Brain microvascular endothelial cell (primary cell): Measurements from ENCODE around the gene CUBN.

Experiments
- DNase-seq: peaks from one replicate; pipeline ENCODE4 v3.0.0-alpha.2; 2020
- H3K27ac ChIP-seq: fragments of 250-450 bp; sonication (Bioruptor Pico); 2 replicates; pipeline ENCODE4 v1.5.1; 2020; ENCODE audit warnings: mild to moderate bottlenecking, moderate library complexity
- H3K27me3 ChIP-seq: fragments of 250-450 bp; sonication (Bioruptor Pico); replicated peaks from 2 replicates; pipeline ENCODE4 v1.5.1; 2020; ENCODE audit warnings: mild to moderate bottlenecking
- H3K36me3 ChIP-seq: fragments of 250-450 bp; sonication (Bioruptor Pico); replicated peaks from 2 replicates; pipeline ENCODE4 v1.5.1; 2020; ENCODE audit warnings: mild to moderate bottlenecking
- H3K4me3 ChIP-seq: 2 replicates; pipeline ENCODE4 v1.5.1; 2011; ENCODE audit warnings: low read depth, mild to moderate bottlenecking, control low read depth, low read length, moderate library complexity
- in situ Hi-C: cut with HindIII; loops from 2 replicates; pipeline ENCODE4 v1.10.0; 2017; ENCODE audit warnings: low sequenced_read_pairs, low pct_ligation_motif_present
- TF ChIP-seq, protein P1 (sequence below): IDR thresholded peaks from 2 replicates; pipeline ENCODE4 v1.5.1; 2011; ENCODE audit warnings: low read depth, mild to moderate bottlenecking, moderate library complexity, low read length, control low read depth, inconsistent platforms; ENCODE audit errors: missing control alignments

The CUBN gene

DNA sequence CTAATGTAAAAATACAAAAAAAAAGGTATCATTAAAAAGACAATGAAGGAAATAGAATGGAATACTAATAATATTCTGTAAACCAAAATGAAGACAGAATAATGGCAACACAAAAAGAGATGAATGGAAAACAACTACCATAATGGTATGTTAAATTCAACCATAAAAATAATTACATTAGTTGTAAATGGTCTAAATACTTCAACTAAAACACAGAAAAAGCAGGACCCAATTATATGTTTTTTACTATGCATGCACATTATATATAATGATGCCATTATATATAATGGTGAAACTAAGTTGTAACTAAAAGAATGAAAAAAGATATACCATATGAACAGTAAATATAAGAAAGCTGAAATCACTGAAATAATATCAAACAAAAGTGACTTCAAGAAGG lies 76.5 kb downstream of the CUBN start:
- no peak overlapping the region for H3K4me3 ChIP-seq
- TF ChIP-seq, protein P1, sequence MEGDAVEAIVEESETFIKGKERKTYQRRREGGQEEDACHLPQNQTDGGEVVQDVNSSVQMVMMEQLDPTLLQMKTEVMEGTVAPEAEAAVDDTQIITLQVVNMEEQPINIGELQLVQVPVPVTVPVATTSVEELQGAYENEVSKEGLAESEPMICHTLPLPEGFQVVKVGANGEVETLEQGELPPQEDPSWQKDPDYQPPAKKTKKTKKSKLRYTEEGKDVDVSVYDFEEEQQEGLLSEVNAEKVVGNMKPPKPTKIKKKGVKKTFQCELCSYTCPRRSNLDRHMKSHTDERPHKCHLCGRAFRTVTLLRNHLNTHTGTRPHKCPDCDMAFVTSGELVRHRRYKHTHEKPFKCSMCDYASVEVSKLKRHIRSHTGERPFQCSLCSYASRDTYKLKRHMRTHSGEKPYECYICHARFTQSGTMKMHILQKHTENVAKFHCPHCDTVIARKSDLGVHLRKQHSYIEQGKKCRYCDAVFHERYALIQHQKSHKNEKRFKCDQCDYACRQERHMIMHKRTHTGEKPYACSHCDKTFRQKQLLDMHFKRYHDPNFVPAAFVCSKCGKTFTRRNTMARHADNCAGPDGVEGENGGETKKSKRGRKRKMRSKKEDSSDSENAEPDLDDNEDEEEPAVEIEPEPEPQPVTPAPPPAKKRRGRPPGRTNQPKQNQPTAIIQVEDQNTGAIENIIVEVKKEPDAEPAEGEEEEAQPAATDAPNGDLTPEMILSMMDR, result no peak
- no peaks in the 10 kb centered on the region for H3K36me3 ChIP-seq
- in situ Hi-C loops, result no loop called here
- H3K27me3 ChIP-seq, result no peaks in the 10 kb centered on the region
- no peak overlapping the region for H3K27ac ChIP-seq
- no peak for DNase-seq

DNA sequence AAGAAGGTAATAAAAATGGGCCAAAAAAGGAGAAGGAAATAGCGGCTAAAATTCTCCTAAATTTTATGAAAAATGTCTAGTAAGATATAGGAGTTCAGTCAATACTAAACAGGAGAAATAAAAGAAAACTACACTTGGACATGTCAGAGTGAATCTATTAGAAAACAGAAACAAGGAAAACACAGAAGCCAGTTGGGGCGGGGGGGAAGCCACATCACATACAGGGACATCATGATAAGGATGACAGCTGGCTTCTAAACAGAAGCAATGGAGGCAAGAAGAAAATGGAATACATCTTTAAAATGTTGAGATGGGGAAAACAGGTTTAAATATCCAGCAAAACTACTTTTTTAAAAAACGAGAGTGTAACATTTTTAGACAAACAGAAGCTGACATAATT lies 77.8 kb downstream of the CUBN start:
- H3K27me3 ChIP-seq, result no peaks in the 10 kb centered on the region
- in situ Hi-C loops, result no loop called here
- no peak overlapping the region for H3K4me3 ChIP-seq
- H3K27ac ChIP-seq, result no peak overlapping the region
- DNase-seq, result no peak
- TF ChIP-seq, protein P1, result no peak
- H3K36me3 ChIP-seq, result no peaks in the 10 kb centered on the region

DNA sequence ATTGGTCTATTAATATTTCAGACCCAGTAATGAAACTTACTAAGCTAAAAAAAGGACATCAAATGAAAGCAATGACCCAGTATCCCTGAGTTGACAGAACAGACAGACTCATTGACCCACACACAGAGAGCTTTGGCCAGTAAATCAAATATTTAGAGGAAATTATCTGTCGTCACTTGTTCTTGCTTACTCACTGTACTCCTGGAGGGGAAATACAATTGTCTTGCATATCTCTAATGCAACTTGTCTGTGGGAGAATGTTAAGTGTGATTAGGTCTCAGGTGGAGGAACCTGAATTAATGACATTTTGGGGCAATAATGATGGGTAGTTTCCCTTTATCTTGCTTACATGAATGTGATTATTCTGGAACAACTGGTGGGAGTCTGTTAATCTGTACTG lies 80.4 kb downstream of the CUBN start:
- no peak overlapping the region for H3K27ac ChIP-seq
- no peak for DNase-seq
- in situ Hi-C loops, result no loop called here
- no peaks in the 10 kb centered on the region for H3K27me3 ChIP-seq
- TF ChIP-seq, protein P1, result no peak
- H3K4me3 ChIP-seq, result no peak overlapping the region
- H3K36me3 ChIP-seq, result no peaks in the 10 kb centered on the region

DNA sequence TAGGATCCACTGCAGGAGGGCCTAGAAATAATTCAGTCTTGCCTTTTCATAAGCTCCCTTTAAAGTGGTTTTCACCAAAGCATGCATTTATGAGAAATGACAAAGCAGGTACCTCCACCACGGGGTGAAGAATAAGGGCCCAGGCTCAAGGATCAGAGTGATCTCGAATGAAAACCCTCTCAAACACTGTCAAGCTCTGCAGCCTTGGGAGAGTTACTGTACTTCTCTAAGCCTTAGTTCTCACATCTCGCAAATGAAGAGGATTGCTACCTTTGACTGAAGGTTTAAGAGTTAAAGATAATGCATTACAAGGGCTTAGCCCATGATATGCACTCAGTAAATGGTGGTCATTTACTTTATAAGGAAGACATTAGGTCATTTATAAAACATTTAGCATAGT lies 81.7 kb downstream of the CUBN start:
- no peaks in the 10 kb centered on the region for H3K27me3 ChIP-seq
- in situ Hi-C loops, result no loop called here
- H3K36me3 ChIP-seq, result no peaks in the 10 kb centered on the region
- TF ChIP-seq, protein P1, result no peak
- no peak overlapping the region for H3K4me3 ChIP-seq
- no peak overlapping the region for H3K27ac ChIP-seq
- DNase-seq, result no peak

DNA sequence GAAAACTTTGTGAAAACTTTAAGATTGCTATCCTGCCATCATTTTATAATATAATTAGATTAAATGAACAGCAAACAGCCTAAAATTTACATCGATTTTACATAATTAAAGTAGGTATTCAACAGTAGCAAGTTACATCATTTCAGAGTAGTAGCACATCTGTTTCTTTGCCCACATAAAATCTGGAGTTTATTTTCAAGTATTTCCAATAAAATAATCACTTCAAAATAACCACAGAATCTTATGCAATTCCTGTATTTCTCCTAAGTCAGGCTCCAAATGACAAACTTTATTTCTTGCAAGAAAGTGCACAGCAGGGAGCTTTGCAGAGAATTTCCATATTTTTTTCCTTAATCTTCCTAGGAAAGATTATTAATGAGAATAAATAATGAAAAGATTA lies 82.6 kb downstream of the CUBN start:
- no peak overlapping the region for H3K4me3 ChIP-seq
- no peak overlapping the region for H3K27ac ChIP-seq
- DNase-seq, result no peak
- no peaks in the 10 kb centered on the region for H3K36me3 ChIP-seq
- no peaks in the 10 kb centered on the region for H3K27me3 ChIP-seq
- TF ChIP-seq, protein P1, result no peak
- in situ Hi-C loops, result no loop called here

DNA sequence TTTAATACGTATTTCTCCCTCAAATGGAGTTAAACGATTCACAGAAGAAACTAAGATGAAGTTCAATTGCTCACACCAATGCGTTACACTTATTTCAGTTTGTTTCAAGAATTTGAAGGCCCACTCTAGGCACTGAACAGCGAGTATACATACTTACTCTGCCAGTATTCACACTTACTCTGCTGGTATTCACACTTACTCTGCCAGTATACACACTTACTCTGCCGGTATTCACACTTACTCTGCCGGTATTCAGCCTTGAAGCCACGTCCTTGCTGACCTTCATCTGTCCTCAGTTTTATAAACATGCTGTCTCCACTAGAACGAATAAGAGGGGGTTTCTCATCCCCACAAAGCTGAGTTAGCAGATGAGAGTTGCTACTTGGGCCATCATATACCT lies 86.0 kb downstream of the CUBN start:
- Histone ChIP-seq H3K27ac (no peak overlapping the region), H3K36me3 (no peaks in the 10 kb centered on the region), H3K4me3 (no peak overlapping the region), H3K27me3 (no peaks in the 10 kb centered on the region)
- TF ChIP-seq, protein P1, result no peak
- in situ Hi-C loops, result no loop called here
- no peak for DNase-seq
